WTC11 (cell line): Measurements from ENCODE around the gene DRD4. TPM values are rescaled to one million over a fixed set of nuclear protein-coding genes. Genes with fewer than 3 reads are reported as not detected.

Experiments used
- ATAC-seq: fragments of 200-7000 bp; cut with Tn5 transposase; 2 replicates; pipeline ENCODE4 v1.10.0; 2021; ENCODE audit warnings: mild to moderate bottlenecking, moderate library complexity
- CTCF ChIA-PET: fragments of 300-600 bp; sonication (Branson Sonifier 250); formaldehyde crosslinking; loops from one replicate; lab custom pipeline; 2021; ENCODE audit warnings: antibody characterized with exemption; lab: Charles Lee
- POLR2A ChIA-PET: fragments of 350-600 bp; sonication (Branson Sonifier 250); formaldehyde crosslinking; loops from one replicate; lab custom pipeline; 2021; ENCODE audit warnings: antibody characterized with exemption; lab: Charles Lee
- DNase-seq: peaks from one replicate; pipeline ENCODE4 v3.0.0; 2021; ENCODE audit warnings: low spot score
- H3K27ac Mint-ChIP-seq: 2 replicates; pipeline ENCODE4 v1.8.0; 2021; ENCODE audit warnings: mixed read lengths
- H3K27me3 Mint-ChIP-seq: 2 replicates; pipeline ENCODE4 v1.8.0; 2021; ENCODE audit warnings: low read depth, mild to moderate bottlenecking, moderate library complexity, mixed read lengths
- H3K36me3 Mint-ChIP-seq: 2 replicates; pipeline ENCODE4 v1.8.0; 2021; ENCODE audit warnings: mixed read lengths
- H3K4me1 Mint-ChIP-seq: 2 replicates; pipeline ENCODE4 v1.8.0; 2022; ENCODE audit warnings: mixed read lengths
- H3K4me3 Mint-ChIP-seq: 2 replicates; pipeline ENCODE4 v1.8.0; 2021; ENCODE audit warnings: mild to moderate bottlenecking, moderate library complexity, mixed read lengths
- H3K9me3 Mint-ChIP-seq: 2 replicates; pipeline ENCODE4 v1.8.0; 2021; ENCODE audit warnings: mixed read lengths
- CBFB ChIP-seq: sonication (generic); formaldehyde crosslinking; IDR thresholded peaks from 2 replicates; pipeline ENCODE4 v1.8.1; 2022; ENCODE audit warnings: mild to moderate bottlenecking, low read depth, missing genetic modification reagents
- NR3C1 ChIP-seq: sonication (generic); formaldehyde crosslinking; conservative IDR thresholded peaks from 2 replicates; pipeline ENCODE4 v1.8.1; 2023; ENCODE audit warnings: low read depth, mild to moderate bottlenecking, missing genetic modification reagents
- SP1 ChIP-seq: sonication (generic); formaldehyde crosslinking; conservative IDR thresholded peaks from 2 replicates; pipeline ENCODE4 v1.8.1; 2022; ENCODE audit warnings: missing genetic modification reagents
- total RNA-seq: library from RNA; stranded (reverse); gene quantifications from 3 replicates; pipeline ENCODE4 v1.2.3, GENCODE V29; 2021
- TF ChIP-seq, protein P1 (sequence below): fragments of 250-450 bp; sonication (Bioruptor Pico); conservative IDR thresholded peaks from 2 replicates; pipeline ENCODE4 v1.9.0; 2021; ENCODE audit warnings: mild to moderate bottlenecking
- TF ChIP-seq, protein P2 (sequence below): sonication (generic); formaldehyde crosslinking; IDR thresholded peaks from 2 replicates; pipeline ENCODE4 v1.8.1; 2022; ENCODE audit warnings: low read depth, mild to moderate bottlenecking, moderate library complexity, missing genetic modification reagents, borderline replicate concordance
- TF ChIP-seq, protein P3 (sequence below): fragments of 250-450 bp; sonication (Bioruptor Pico); IDR thresholded peaks from 2 replicates; pipeline ENCODE4 v1.8.0; 2021; ENCODE audit warnings: mild to moderate bottlenecking
- TF ChIP-seq, protein P4 (sequence below): sonication (generic); formaldehyde crosslinking; IDR thresholded peaks from 2 replicates; pipeline ENCODE4 v1.8.0; 2022; ENCODE audit warnings: mild to moderate bottlenecking, missing genetic modification reagents
- TF ChIP-seq, protein P5 (sequence below): fragments of 200-600 bp; IDR thresholded peaks from 2 replicates; pipeline ENCODE4 v1.8.0; 2022; ENCODE audit warnings: antibody characterized with exemption
- TF ChIP-seq, protein P6 (sequence below): sonication (generic); formaldehyde crosslinking; IDR thresholded peaks from 2 replicates; pipeline ENCODE4 v1.8.1; 2022; ENCODE audit warnings: missing genetic modification reagents, borderline replicate concordance

DRD4 gene
- total RNA-seq, 1 experiment from 2014 or later, result 3.7 TPM

DNA sequence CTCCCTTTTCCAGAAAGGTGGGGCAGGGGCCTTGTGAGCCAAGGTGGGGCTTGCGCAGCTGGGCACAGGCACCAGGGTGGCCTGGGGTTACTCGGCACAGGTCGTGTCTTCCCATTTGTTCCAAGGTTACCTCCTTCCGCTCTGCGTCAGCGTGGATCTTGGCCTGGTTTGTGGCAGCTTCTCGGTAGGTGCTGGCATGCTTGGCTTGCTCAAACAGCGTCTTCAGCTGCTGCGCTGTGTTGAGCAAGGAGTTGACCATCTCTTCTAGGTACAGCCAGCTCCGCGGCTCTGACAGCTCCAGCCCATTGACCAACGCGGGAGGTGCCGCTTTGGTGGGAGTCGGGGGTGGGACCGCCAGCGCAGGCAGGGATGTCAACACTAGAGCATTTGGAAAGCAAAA, 37.3 kb downstream of the DRD4 start (continued):
- TF ChIP-seq, protein P1, sequence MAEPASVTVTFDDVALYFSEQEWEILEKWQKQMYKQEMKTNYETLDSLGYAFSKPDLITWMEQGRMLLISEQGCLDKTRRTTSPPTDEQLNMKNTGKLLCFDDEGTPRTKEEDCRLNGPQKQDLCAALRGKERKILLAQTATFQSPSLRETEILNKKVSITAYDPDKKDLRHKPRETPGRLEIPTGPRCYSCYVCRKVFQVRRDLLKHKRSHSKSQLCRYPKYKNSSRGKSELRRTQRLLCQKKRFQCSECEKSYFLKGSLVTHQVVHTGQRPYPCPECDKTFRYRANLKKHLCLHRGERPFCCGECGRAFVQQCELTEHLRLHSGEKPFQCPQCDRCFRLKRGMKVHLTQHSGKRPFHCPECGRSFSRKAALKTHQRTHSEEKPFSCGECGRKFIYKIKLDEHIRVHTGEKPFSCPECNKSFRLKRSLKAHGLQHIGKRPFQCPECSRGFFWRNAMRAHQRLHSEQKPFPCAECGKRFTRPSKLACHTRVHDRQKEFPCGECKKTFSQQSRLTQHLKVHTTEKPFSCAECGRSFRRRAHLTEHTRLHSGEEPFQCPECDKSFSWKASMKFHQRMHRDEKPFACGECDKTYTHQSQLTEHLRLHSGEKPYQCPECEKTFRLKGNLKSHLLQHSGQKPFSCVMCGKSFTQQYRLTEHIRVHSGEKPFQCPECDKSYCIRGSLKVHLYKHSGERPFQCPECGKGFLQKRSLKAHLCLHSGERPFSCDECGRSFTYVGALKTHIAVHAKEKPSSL (CRISPR knock-in tag), result no peak

DNA sequence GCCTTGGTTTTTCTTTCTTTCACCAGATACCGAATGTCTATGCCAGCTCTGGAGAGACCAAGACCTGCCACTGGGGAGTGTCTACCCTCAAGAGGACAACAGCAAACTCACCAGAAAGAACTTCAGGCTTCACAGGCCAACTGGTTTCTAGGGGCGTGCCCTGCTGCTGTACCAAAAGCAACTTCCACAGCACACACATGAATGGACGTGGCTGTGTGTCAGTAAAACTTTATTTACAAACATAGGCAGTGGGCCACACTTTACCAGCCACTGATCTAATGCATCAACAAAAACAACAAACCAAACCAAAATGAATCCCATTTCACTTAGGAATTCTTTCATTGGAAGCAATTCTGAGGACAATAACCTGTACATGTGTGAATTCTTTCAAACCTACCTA, 41.2 kb downstream of the DRD4 start:
- ATAC-seq, result no peak
- Mint-ChIP-seq H3K4me3 (no peak overlapping the region), H3K36me3 (peaks cover 65% of the 10 kb centered on the region), H3K27me3 (no peaks in the 10 kb centered on the region), H3K4me1 (peaks cover 4% of the 10 kb centered on the region; the same call in 1 of the 2 replicates), H3K9me3 (no peaks in the 10 kb centered on the region), H3K27ac (peak overlapping the region; percentile 26; the same call in 1 of the 2 replicates)
- DNase-seq, result no peak
- POLR2A ChIA-PET, result no interaction called here
- CTCF ChIA-PET, result no interaction called here
- no peak for TF ChIP-seq SP1 (CRISPR knock-in tag)
- TF ChIP-seq, protein P2, sequence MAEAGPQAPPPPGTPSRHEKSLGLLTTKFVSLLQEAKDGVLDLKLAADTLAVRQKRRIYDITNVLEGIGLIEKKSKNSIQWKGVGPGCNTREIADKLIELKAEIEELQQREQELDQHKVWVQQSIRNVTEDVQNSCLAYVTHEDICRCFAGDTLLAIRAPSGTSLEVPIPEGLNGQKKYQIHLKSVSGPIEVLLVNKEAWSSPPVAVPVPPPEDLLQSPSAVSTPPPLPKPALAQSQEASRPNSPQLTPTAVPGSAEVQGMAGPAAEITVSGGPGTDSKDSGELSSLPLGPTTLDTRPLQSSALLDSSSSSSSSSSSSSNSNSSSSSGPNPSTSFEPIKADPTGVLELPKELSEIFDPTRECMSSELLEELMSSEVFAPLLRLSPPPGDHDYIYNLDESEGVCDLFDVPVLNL (CRISPR knock-in tag), result no peak
- no peak for TF ChIP-seq CBFB (CRISPR knock-in tag)
- TF ChIP-seq, protein P3, sequence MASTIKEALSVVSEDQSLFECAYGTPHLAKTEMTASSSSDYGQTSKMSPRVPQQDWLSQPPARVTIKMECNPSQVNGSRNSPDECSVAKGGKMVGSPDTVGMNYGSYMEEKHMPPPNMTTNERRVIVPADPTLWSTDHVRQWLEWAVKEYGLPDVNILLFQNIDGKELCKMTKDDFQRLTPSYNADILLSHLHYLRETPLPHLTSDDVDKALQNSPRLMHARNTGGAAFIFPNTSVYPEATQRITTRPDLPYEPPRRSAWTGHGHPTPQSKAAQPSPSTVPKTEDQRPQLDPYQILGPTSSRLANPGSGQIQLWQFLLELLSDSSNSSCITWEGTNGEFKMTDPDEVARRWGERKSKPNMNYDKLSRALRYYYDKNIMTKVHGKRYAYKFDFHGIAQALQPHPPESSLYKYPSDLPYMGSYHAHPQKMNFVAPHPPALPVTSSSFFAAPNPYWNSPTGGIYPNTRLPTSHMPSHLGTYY (CRISPR knock-in tag), result no peak
- TF ChIP-seq, protein P4, sequence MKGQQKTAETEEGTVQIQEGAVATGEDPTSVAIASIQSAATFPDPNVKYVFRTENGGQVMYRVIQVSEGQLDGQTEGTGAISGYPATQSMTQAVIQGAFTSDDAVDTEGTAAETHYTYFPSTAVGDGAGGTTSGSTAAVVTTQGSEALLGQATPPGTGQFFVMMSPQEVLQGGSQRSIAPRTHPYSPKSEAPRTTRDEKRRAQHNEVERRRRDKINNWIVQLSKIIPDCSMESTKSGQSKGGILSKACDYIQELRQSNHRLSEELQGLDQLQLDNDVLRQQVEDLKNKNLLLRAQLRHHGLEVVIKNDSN (CRISPR knock-in tag), result no peak
- TF ChIP-seq, protein P5, sequence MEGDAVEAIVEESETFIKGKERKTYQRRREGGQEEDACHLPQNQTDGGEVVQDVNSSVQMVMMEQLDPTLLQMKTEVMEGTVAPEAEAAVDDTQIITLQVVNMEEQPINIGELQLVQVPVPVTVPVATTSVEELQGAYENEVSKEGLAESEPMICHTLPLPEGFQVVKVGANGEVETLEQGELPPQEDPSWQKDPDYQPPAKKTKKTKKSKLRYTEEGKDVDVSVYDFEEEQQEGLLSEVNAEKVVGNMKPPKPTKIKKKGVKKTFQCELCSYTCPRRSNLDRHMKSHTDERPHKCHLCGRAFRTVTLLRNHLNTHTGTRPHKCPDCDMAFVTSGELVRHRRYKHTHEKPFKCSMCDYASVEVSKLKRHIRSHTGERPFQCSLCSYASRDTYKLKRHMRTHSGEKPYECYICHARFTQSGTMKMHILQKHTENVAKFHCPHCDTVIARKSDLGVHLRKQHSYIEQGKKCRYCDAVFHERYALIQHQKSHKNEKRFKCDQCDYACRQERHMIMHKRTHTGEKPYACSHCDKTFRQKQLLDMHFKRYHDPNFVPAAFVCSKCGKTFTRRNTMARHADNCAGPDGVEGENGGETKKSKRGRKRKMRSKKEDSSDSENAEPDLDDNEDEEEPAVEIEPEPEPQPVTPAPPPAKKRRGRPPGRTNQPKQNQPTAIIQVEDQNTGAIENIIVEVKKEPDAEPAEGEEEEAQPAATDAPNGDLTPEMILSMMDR, result no peak
- TF ChIP-seq NR3C1 (CRISPR knock-in tag), result no peak

DNA sequence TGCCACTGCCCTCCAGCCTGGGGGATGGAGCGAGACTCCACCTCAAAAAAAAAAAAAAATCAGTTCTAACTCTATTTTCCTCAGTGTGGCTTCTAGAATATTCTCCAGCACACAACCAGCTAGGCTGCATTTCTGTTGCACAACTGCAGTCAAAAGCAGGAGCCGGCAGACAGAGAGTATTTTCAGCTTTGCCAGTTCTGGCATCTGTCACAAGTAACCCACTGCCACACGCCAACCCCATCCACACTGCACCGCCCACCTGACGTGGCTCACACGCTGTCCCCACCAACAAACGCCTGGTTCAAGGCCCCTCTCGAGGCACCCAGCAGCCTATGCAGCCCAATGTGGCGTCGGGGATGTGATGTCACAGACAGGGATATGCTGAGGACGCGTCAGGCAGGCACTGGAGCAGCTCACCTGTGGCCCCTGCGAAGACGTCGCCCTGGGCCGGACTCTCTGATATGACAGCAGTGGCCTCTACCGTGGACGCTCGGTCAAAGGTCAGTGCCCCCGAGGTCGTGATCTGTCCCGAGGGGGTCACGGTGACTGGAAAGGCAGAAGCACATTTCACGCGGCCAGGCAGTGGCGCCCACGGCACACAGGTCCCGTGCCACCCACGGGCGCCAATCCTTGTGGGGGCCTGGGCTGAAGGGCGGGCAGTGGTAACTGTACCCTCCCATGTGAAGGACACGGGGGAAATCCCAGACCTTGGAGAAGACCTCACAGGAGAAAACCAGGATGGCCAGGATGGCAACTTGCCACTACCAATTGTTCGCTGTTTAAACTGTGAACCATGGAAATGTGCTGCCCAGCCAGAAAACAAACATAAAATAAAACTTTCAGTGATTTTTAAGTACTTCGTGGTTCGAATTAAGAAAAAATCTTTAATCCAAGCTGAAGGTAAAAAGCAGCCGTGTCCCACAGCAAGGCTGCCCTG, 42.5 kb downstream of the DRD4 start:
- no peak for ATAC-seq
- ChIA-PET CTCF (interaction anchor here (2.3 kb wide), 1 partner anchor 14 kb away, joined by 6 read pairs; no protein-coding TSS in a partner anchor), POLR2A (interaction anchor here (0.6 to 0.9 kb wide), 2 partner anchors 10 to 15 kb away, joined by 4 to 5 read pairs; partner anchors contain the start of gene DEAF1)
- Mint-ChIP-seq H3K27ac (0 out of 2 replicates have a peak overlapping the region, but pooled peaks have one; percentile 74), H3K36me3 (peaks cover 66% of the 10 kb centered on the region), H3K27me3 (no peaks in the 10 kb centered on the region), H3K4me3 (no peak overlapping the region), H3K9me3 (no peaks in the 10 kb centered on the region), H3K4me1 (peaks cover 17% of the 10 kb centered on the region)
- TF ChIP-seq, protein P6, sequence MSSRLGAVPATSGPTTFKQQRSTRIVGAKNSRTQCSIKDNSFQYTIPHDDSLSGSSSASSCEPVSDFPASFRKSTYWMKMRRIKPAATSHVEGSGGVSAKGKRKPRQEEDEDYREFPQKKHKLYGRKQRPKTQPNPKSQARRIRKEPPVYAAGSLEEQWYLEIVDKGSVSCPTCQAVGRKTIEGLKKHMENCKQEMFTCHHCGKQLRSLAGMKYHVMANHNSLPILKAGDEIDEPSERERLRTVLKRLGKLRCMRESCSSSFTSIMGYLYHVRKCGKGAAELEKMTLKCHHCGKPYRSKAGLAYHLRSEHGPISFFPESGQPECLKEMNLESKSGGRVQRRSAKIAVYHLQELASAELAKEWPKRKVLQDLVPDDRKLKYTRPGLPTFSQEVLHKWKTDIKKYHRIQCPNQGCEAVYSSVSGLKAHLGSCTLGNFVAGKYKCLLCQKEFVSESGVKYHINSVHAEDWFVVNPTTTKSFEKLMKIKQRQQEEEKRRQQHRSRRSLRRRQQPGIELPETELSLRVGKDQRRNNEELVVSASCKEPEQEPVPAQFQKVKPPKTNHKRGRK (CRISPR knock-in tag), result no peak
- no peak for DNase-seq
